SK-N-SH treated with all-trans-retinoic acid at 6 μM for 48 hours (cell line): Measurements from ENCODE around the gene CTXND2.

ENCODE experiments used
- ESRRG ChIP-seq: fragments of 250-450 bp; sonication (Bioruptor Pico); IDR thresholded peaks from 2 replicates; pipeline ENCODE4 v1.6.1; 2021; ENCODE audit warnings: mild to moderate bottlenecking
- OSR1 ChIP-seq: fragments of 250-450 bp; sonication (Bioruptor Pico); IDR thresholded peaks from 2 replicates; pipeline ENCODE4 v1.8.0; 2022; ENCODE audit warnings: moderate library complexity, mild to moderate bottlenecking, inconsistent platforms
- SNAI2 ChIP-seq: fragments of 250-450 bp; sonication (Bioruptor Pico); IDR thresholded peaks from 2 replicates; pipeline ENCODE4 v1.5.0; 2020; ENCODE audit warnings: mild to moderate bottlenecking, moderate library complexity
- TCF4 ChIP-seq: fragments of 250-450 bp; sonication (Bioruptor Pico); IDR thresholded peaks from 2 replicates; pipeline ENCODE4 v1.8.0; 2021; ENCODE audit warnings: mild to moderate bottlenecking, moderate library complexity, borderline replicate concordance
- ZNF70 ChIP-seq: fragments of 450-650 bp; formaldehyde crosslinking; IDR thresholded peaks from 2 replicates; pipeline ENCODE4 v1.5.0; 2020; ENCODE audit warnings: mild to moderate bottlenecking, moderate library complexity
- TF ChIP-seq, protein P1 (sequence below): fragments of 250-450 bp; sonication (Bioruptor Pico); IDR thresholded peaks from 2 replicates; pipeline ENCODE4 v1.8.0; 2021; ENCODE audit warnings: low read depth, mild to moderate bottlenecking, moderate library complexity, borderline replicate concordance

DNA sequence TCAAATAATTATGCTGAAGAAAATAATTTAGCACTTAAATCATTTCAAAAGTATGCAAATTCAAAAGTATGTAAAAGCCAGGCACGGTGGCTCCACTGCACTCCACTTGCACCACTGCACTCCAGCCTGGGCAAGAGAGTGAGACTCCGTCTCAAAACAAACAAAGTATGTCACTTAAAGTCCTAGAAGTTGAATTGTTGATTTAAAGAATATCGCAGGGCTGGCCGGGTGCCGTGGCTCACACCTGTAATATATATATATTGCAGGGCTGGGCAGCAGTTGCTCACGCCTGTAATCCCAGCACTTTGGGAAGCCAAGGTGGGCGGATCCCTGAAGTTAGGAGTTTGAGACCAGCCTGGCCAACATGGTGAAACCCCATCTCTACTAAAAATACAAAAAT is 30.5 kb downstream of the CTXND2 start:
- TF ChIP-seq TCF4: no peak
- no peak for TF ChIP-seq SNAI2
- no peak for TF ChIP-seq ZNF70
- no peak for TF ChIP-seq ESRRG (CRISPR knock-in tag)
- no peak for TF ChIP-seq OSR1 (CRISPR knock-in tag)
- TF ChIP-seq, protein P1, sequence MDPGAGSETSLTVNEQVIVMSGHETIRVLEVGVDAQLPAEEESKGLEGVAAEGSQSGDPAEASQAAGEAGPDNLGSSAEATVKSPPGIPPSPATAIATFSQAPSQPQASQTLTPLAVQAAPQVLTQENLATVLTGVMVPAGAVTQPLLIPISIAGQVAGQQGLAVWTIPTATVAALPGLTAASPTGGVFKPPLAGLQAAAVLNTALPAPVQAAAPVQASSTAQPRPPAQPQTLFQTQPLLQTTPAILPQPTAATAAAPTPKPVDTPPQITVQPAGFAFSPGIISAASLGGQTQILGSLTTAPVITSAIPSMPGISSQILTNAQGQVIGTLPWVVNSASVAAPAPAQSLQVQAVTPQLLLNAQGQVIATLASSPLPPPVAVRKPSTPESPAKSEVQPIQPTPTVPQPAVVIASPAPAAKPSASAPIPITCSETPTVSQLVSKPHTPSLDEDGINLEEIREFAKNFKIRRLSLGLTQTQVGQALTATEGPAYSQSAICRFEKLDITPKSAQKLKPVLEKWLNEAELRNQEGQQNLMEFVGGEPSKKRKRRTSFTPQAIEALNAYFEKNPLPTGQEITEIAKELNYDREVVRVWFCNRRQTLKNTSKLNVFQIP (CRISPR knock-in tag): no peak
